H9 (cell line): Measurements from ENCODE around the gene PACSIN2. TPM values are rescaled to one million over a fixed set of nuclear protein-coding genes. Genes with fewer than 3 reads are reported as not detected.
A peak's percentile ranks its signal among the peaks of the same experiment; 100 is the strongest.

Experiments used
- DNase-seq: peaks from one replicate; pipeline ENCODE4 v3.0.0-alpha.2; 2017
- H2AFZ ChIP-seq: one replicate; pipeline ENCODE4 v1.6.1; 2013; ENCODE audit warnings: mild to moderate bottlenecking, low read length, control low read depth, moderate library complexity
- H2AK5ac ChIP-seq: 2 replicates; pipeline ENCODE4 v1.6.1; 2013; ENCODE audit warnings: low read length, control low read depth, mixed read lengths; ENCODE audit not compliant: insufficient read length
- H2BK120ac ChIP-seq: one replicate; pipeline ENCODE4 v1.6.1; 2013; ENCODE audit warnings: low read depth, mild to moderate bottlenecking, low read length, control low read depth, inconsistent platforms; ENCODE audit not compliant: poor library complexity, severe bottlenecking
- H2BK12ac ChIP-seq: 2 replicates; pipeline ENCODE4 v1.6.1; 2013; ENCODE audit warnings: low read length, control low read depth, mixed read lengths, low read depth; ENCODE audit not compliant: insufficient read length
- H2BK15ac ChIP-seq: 2 replicates; pipeline ENCODE4 v1.6.1; 2013; ENCODE audit warnings: low read depth, low read length, control low read depth
- H2BK20ac ChIP-seq: one replicate; pipeline ENCODE4 v1.6.1; 2013; ENCODE audit warnings: low read depth, mild to moderate bottlenecking, low read length, control low read depth, inconsistent platforms; ENCODE audit not compliant: poor library complexity, severe bottlenecking
- H2BK5ac ChIP-seq: 2 replicates; pipeline ENCODE4 v1.6.1; 2013; ENCODE audit warnings: low read length, control low read depth, mixed read lengths; ENCODE audit not compliant: insufficient read length
- H3K14ac ChIP-seq: 2 replicates; pipeline ENCODE4 v1.6.1; 2013; ENCODE audit warnings: low read length, control low read depth; ENCODE audit not compliant: insufficient read depth
- H3K18ac ChIP-seq: 2 replicates; pipeline ENCODE4 v1.6.1; 2013; ENCODE audit warnings: low read depth, mild to moderate bottlenecking, mixed read lengths, low read length, control low read depth; ENCODE audit not compliant: insufficient read length
- H3K23ac ChIP-seq: 2 replicates; pipeline ENCODE4 v1.6.1; 2013; ENCODE audit warnings: low read length, control low read depth, mixed read lengths, low read depth; ENCODE audit not compliant: insufficient read length
- H3K23me2 ChIP-seq: 2 replicates; pipeline ENCODE4 v1.6.1; 2013; ENCODE audit warnings: low read depth, mild to moderate bottlenecking, mixed read lengths, low read length, control low read depth; ENCODE audit not compliant: insufficient read length, poor library complexity, severe bottlenecking
- H3K27ac ChIP-seq: 2 replicates; pipeline ENCODE4 v1.5.1; 2013; ENCODE audit warnings: low read length, control low read depth, mixed read lengths, low read depth; ENCODE audit not compliant: insufficient read length
- H3K27me3 ChIP-seq: 2 replicates; pipeline ENCODE4 v1.6.1; 2013; ENCODE audit warnings: low read length, control low read depth, inconsistent platforms; ENCODE audit not compliant: insufficient read depth
- H3K4ac ChIP-seq: 2 replicates; pipeline ENCODE4 v1.6.1; 2013; ENCODE audit warnings: low read depth, mild to moderate bottlenecking, control low read depth, inconsistent platforms, low read length, moderate library complexity
- H3K4me1 ChIP-seq: 2 replicates; pipeline ENCODE4 v1.6.1; 2013; ENCODE audit warnings: low read length, control low read depth, inconsistent platforms; ENCODE audit not compliant: insufficient read depth
- H3K4me2 ChIP-seq: 2 replicates; pipeline ENCODE4 v1.6.1; 2013; ENCODE audit warnings: low read length, control low read depth, mixed read lengths; ENCODE audit not compliant: insufficient read length, insufficient read depth
- H3K56ac ChIP-seq: 2 replicates; pipeline ENCODE4 v1.6.1; 2013; ENCODE audit warnings: low read depth, mild to moderate bottlenecking, mixed read lengths, low read length, control low read depth; ENCODE audit not compliant: insufficient read length
- H3K79me1 ChIP-seq: 2 replicates; pipeline ENCODE4 v1.6.1; 2013; ENCODE audit warnings: low read depth, mild to moderate bottlenecking, moderate library complexity, low read length, control low read depth, inconsistent platforms; ENCODE audit not compliant: insufficient read depth, poor library complexity, severe bottlenecking
- H3K79me2 ChIP-seq: 2 replicates; pipeline ENCODE4 v1.6.1; 2013; ENCODE audit warnings: low read length, control low read depth, inconsistent platforms; ENCODE audit not compliant: insufficient read depth
- H3K9ac ChIP-seq: 2 replicates; pipeline ENCODE4 v1.6.1; 2013; ENCODE audit warnings: low read length, control low read depth, mixed read lengths; ENCODE audit not compliant: insufficient read length; ENCODE audit errors: extremely low read depth
- H3K9me3 ChIP-seq: one replicate; pipeline ENCODE4 v1.6.1; 2013; ENCODE audit warnings: low read depth, low read length, inconsistent platforms; ENCODE audit not compliant: control insufficient read depth
- H3T11ph ChIP-seq: one replicate; pipeline ENCODE4 v1.6.1; 2013; ENCODE audit warnings: mild to moderate bottlenecking, low read length, control low read depth, inconsistent platforms
- H4K20me1 ChIP-seq: one replicate; pipeline ENCODE4 v1.6.1; 2013; ENCODE audit not compliant: control insufficient read depth, insufficient read length, insufficient read depth
- H4K5ac ChIP-seq: 2 replicates; pipeline ENCODE4 v1.6.1; 2013; ENCODE audit warnings: low read depth, mild to moderate bottlenecking, mixed read lengths, low read length, control low read depth; ENCODE audit not compliant: insufficient read length
- H4K8ac ChIP-seq: replicated peaks from 2 replicates; pipeline ENCODE4 v1.6.1; 2013; ENCODE audit warnings: low read length, control low read depth, mixed read lengths, low read depth; ENCODE audit not compliant: insufficient read length
- H4K91ac ChIP-seq: 2 replicates; pipeline ENCODE4 v1.6.1; 2013; ENCODE audit warnings: low read depth, mild to moderate bottlenecking, moderate library complexity, mixed read lengths, low read length, control low read depth; ENCODE audit not compliant: insufficient read length
- H3K27ac Mint-ChIP-seq, 3 experiments: 2 replicates in 2 of 3; 3 replicates in 1 of 3; pipeline ENCODE4 v1.8.0; 2020 to 2021; ENCODE audit warnings: mixed read lengths in 3 of 3, mild to moderate bottlenecking in 1 of 3, moderate library complexity in 1 of 3
- H3K27me3 Mint-ChIP-seq: 2 replicates; pipeline ENCODE4 v1.8.0; 2021; ENCODE audit warnings: low read depth, mild to moderate bottlenecking, moderate library complexity, mixed read lengths
- H3K36me3 Mint-ChIP-seq, 3 experiments: 2 replicates in 2 of 3; 3 replicates in 1 of 3; pipeline ENCODE4 v1.8.0; 2020 to 2021; ENCODE audit warnings: low read depth in 3 of 3, mixed read lengths in 3 of 3; ENCODE audit not compliant: insufficient read depth in 1 of 3
- H3K4me1 Mint-ChIP-seq, 2 experiments: 2 replicates each; pipeline ENCODE4 v1.8.0; 2020; ENCODE audit warnings: mixed read lengths in 2 of 2
- H3K4me3 Mint-ChIP-seq, 2 experiments: 2 replicates in 1 of 2; 3 replicates in 1 of 2; pipeline ENCODE4 v1.8.0; 2020 to 2021; ENCODE audit warnings: mild to moderate bottlenecking in 2 of 2, mixed read lengths in 2 of 2, moderate library complexity in 1 of 2
- H3K9me3 Mint-ChIP-seq, 2 experiments: 2 replicates in 1 of 2; 3 replicates in 1 of 2; pipeline ENCODE4 v1.8.0; 2020; ENCODE audit warnings: mild to moderate bottlenecking in 2 of 2, mixed read lengths in 2 of 2, moderate library complexity in 1 of 2
- CTCF ChIP-seq: fragments of 200-600 bp; sonication (generic); conservative IDR thresholded peaks from 3 replicates; pipeline ENCODE4 v1.8.0; 2021; ENCODE audit warnings: antibody characterized with exemption, mild to moderate bottlenecking
- WGBS: extraction: QIAGEN DNeasy Blood & Tissue Kit; methylation state at CpG from one replicate; pipeline ENCODE4 v1.1.7; 2013; ENCODE audit warnings: missing lambda C conversion rate, low lambda C conversion rate, mixed read lengths; ENCODE audit not compliant: insufficient read length; ENCODE audit errors: extremely low coverage; 5-methylcytosine and 5-hydroxymethylcytosine counted together
- total RNA-seq: library from RNA; stranded (reverse); gene quantifications from 2 replicates; pipeline ENCODE4 v1.2.1, GENCODE V29; 2021

The PACSIN2 gene
- total RNA-seq, 1 experiment from 2014 or later = 62.3 TPM

DNA sequence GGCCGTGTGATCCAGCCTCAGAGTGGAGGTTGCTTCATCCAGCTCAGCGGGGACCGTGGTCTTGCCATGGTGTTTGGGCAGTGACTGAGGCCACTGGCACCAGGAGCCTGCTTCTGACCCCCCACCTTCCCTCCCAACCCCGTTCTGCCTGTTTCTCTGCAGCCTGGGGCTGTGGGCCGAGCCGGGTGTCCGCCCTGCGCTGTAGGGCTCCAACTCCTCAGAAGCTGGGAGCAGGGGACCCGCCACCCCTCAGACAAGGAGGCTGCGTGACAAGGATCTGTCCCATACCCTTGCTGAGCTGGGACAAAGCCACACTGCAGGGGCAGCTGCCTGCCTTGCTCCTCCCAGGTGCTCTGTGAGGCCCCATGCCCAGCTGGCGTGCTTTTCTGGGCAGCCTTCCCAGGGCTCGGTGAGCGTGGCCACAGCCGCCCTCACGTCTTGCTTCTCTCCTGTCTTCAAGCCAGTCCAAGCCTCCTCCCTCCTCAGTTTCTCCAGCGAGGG, 146.1 kb downstream of the PACSIN2 start:
- no peak for DNase-seq
- H3K36me3 Mint-ChIP-seq = peaks cover 7 to 27% (median 26%) of the 10 kb centered on the region in 3 experiments; a peak in 5 of 7 replicates
- no peak overlapping the region for H2BK15ac ChIP-seq
- H3K56ac ChIP-seq = no peak overlapping the region
- H3K9ac ChIP-seq = no peak overlapping the region
- H3K27me3 Mint-ChIP-seq = no peaks in the 10 kb centered on the region
- no peak overlapping the region for H2BK120ac ChIP-seq
- H3K27me3 ChIP-seq = no peaks in the 10 kb centered on the region
- H4K91ac ChIP-seq = no peak overlapping the region
- no peak overlapping the region for H3K27ac ChIP-seq
- H2AK5ac ChIP-seq = no peak overlapping the region
- H3K23ac ChIP-seq = no peak overlapping the region
- H3K4me2 ChIP-seq = no peak overlapping the region
- H3K4me1 Mint-ChIP-seq = peaks cover 3 to 7% of the 10 kb centered on the region in 2 experiments; a peak in 2 of 4 replicates
- no peak overlapping the region for H2BK20ac ChIP-seq
- no peaks in the 10 kb centered on the region for H3K23me2 ChIP-seq
- H2BK5ac ChIP-seq = no peak overlapping the region
- H2AFZ ChIP-seq = no peak overlapping the region
- no CpG with 5 or more reads among the region's 16 CpGs for WGBS
- H4K20me1 ChIP-seq = no peaks in the 10 kb centered on the region
- no peaks in the 10 kb centered on the region for H3K4me1 ChIP-seq
- no peak overlapping the region for H3K4ac ChIP-seq
- H4K5ac ChIP-seq = no peak overlapping the region
- no peaks in the 10 kb centered on the region for H3K9me3 ChIP-seq
- no peaks in the 10 kb centered on the region for H3K79me1 ChIP-seq
- no peak overlapping the region for H2BK12ac ChIP-seq
- H4K8ac ChIP-seq = no peak overlapping the region
- no peak overlapping the region for H3K4me3 Mint-ChIP-seq
- H3K9me3 Mint-ChIP-seq = no peaks in the 10 kb centered on the region
- no peak overlapping the region for H3K14ac ChIP-seq
- H3K18ac ChIP-seq = no peak overlapping the region
- no peak for TF ChIP-seq CTCF
- no peak overlapping the region for H3T11ph ChIP-seq
- no peaks in the 10 kb centered on the region for H3K79me2 ChIP-seq
- H3K27ac Mint-ChIP-seq = peak overlapping the region in 2 of 3 experiments; percentile 39 to 75; a peak in 2 of 7 replicates
